RWPE1 (cell line): ENCODE measurements around the gene MAN2A1.
"Not testable (repeated sequence)": the region's sequence is repeated elsewhere in the genome, so short reads cannot be mapped to it uniquely, and the experiment has no call there.

Experiments used
- CTCF ChIA-PET: fragments of 350-600 bp; sonication (Branson Sonifier 250); formaldehyde crosslinking; extraction: SDS; loops from one replicate; lab custom pipeline; 2021; lab: Yijun Ruan, JAX
- POLR2A ChIA-PET: fragments of 400-600 bp; formaldehyde crosslinking; extraction: SDS; loops from one replicate; lab custom pipeline; 2020; ENCODE audit warnings: antibody characterized with exemption; ENCODE audit not compliant: low non-redundant PET; lab: Yijun Ruan, JAX
- DNase-seq: peaks from one replicate; pipeline ENCODE4 v3.0.0; 2012; ENCODE audit warnings: low spot score
- H3K27ac ChIP-seq: fragments of 450-650 bp; 2 replicates; pipeline ENCODE4 v1.5.1; 2017
- TF ChIP-seq, protein P1 (sequence below): fragments of 450-650 bp; conservative IDR thresholded peaks from 2 replicates; pipeline ENCODE4 v1.5.1; 2017; ENCODE audit warnings: low read depth, mild to moderate bottlenecking

The MAN2A1 gene

DNA sequence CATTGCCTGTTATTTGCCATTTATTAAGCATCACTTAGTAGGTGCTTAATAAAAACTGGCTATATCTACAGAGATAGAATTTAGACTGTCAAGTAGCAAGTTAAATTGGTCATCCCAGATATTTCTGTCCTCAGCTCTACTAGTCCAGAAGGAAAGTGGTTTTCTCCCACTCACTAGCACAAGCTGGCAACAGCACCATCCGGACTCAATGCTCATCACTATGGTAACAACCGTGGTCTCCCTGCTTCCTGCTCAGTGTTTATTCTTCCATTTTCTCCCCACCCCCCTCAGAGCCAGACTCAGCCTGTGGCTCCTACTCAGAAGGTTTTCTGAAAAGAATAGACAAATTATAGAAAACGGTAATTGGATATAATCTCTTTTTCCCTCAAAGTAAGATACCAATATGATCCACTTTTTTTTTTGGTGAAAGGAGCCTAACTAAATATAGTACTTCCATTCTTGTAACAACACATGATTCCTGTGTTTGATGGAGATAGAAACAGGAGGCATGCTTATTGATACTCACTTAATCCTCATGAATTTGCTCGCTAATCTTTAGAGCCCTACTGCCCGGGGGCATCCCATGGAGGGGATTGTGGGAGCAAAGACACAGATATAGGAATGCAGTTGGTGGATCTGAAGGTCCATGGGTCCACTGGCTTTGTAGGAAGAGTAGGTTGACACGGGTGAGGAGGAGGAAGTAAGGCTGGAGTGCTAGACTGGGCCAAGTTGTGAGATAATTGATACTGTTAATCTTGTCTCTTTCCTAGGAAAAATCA is 191.4 kb downstream of the MAN2A1 start:
- no peak for DNase-seq
- H3K27ac ChIP-seq, result no peak overlapping the region
- TF ChIP-seq, protein P1, sequence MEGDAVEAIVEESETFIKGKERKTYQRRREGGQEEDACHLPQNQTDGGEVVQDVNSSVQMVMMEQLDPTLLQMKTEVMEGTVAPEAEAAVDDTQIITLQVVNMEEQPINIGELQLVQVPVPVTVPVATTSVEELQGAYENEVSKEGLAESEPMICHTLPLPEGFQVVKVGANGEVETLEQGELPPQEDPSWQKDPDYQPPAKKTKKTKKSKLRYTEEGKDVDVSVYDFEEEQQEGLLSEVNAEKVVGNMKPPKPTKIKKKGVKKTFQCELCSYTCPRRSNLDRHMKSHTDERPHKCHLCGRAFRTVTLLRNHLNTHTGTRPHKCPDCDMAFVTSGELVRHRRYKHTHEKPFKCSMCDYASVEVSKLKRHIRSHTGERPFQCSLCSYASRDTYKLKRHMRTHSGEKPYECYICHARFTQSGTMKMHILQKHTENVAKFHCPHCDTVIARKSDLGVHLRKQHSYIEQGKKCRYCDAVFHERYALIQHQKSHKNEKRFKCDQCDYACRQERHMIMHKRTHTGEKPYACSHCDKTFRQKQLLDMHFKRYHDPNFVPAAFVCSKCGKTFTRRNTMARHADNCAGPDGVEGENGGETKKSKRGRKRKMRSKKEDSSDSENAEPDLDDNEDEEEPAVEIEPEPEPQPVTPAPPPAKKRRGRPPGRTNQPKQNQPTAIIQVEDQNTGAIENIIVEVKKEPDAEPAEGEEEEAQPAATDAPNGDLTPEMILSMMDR, result no peak
- CTCF ChIA-PET, result no interaction called here
- POLR2A ChIA-PET, result no interaction called here

DNA sequence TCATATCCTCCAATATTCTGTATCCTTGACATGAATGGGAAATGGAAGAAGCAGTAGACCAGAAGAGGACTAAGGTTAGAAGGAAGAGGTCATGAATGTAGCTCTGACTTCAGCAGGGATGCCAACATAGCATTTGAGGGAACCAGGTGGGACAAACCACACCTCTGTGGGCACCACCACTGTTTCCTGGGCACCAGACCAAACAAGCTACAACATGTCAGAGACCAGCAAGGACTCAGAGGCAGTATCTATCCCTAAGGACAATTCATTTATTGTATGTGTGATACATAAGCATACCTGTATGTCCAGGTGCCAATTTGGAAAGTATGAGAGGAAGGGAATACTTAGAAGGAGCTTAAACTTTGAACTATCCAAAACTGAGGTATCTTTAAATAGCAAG is 192.8 kb downstream of the MAN2A1 start:
- CTCF ChIA-PET, result interaction anchor here (0.5 kb wide), 1 partner anchor 209 kb away, joined by 5 read pairs; no protein-coding TSS in a partner anchor
- TF ChIP-seq, protein P1, result no peak
- POLR2A ChIA-PET, result no interaction called here
- no peak overlapping the region for H3K27ac ChIP-seq
- DNase-seq, result no peak

DNA sequence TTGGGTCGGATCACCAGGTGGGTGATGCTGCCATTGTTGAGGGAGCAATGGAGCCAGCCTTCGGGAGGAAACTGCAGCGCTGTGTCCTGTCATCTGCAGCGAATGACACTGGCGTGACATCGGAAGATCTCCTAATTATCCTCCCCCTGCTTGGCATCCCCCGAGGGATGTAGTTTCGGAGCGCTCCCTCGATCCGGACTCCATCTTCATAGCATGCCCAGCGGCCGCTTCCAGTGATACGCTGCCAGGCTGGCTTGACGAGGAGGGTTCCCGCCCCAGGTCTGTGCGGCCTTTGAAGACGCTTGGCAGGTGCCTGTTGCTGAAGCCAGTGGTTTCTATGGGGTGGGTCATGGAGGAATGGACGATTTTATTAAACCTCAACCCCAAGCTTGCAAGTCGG is 194.9 kb downstream of the MAN2A1 start:
- DNase-seq, result no peak
- POLR2A ChIA-PET, result no interaction called here
- TF ChIP-seq, protein P1, result no peak
- CTCF ChIA-PET, result no interaction called here
- H3K27ac ChIP-seq, result no peak overlapping the region

DNA sequence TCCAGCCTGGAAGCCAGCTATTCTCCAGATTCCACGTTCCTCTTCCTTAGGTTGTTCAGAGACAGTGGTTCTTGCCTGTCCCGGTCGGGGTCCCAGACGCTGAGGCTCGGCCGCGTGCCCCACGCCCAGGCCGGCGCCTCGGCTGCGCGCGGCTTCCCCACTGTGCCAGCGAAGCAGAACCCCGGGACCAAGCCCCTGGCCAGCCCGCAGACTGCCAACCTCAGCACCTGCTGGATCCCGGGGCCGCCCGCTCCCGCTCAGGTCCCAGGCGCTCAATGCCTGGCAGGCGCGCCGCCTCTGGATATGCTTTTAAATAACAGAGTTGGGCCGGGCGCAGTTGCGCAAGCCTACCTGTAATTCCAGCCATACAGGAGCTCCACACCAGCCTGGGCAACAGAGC is 195.5 kb downstream of the MAN2A1 start:
- CTCF ChIA-PET, result no interaction called here
- POLR2A ChIA-PET, result no interaction called here
- no peak overlapping the region for H3K27ac ChIP-seq
- DNase-seq, result no peak
- TF ChIP-seq, protein P1, result no peak

DNA sequence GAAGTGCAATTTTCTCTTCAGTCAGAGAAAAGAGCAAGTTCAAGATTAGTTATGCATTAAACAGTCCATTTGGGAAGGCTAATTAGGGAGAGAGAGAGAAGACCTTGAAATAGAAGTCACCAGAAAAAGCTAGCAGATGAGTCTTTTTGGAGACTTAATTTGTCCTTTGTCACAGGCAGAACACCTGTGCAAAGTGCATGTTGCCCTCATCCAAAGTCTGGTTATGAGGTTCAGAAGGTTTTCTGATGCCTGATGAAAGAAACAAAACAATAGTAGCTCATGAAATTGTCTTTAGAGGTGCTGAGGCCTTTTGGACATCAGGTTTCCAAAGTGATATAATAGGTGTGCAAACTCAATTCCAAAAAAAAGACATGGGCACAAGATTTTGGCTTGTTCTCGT is 199.3 kb downstream of the MAN2A1 start:
- ChIA-PET CTCF (interaction anchor here (0.6 to 0.8 kb wide), 3 partner anchors 10 to 37 kb away, joined by 3 to 4 read pairs (median 3); no protein-coding TSS in a partner anchor), POLR2A (no interaction called here)
- DNase-seq, result no peak
- TF ChIP-seq, protein P1, result no peak
- no peak overlapping the region for H3K27ac ChIP-seq

DNA sequence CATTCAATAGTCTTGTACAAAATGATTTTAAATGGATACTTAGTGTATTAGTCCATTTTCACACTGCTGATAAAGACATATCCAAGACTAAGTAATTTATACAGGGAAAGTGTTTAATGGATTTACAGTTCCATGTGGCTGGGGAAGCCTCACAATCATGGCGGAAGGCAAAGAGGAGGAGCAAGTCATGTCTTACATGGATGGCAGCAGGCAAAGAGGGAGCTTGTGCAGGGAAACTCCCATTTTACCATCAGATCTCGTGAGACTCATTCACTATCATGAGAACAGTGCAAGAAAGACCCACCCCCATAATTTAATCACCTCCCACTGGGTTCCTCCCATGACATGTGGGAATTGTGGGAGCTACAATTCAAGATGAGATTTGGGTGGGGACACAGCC is 203.5 kb downstream of the MAN2A1 start:
- CTCF ChIA-PET, POLR2A ChIA-PET, DNase-seq, H3K27ac ChIP-seq: not testable (repeated sequence)

DNA sequence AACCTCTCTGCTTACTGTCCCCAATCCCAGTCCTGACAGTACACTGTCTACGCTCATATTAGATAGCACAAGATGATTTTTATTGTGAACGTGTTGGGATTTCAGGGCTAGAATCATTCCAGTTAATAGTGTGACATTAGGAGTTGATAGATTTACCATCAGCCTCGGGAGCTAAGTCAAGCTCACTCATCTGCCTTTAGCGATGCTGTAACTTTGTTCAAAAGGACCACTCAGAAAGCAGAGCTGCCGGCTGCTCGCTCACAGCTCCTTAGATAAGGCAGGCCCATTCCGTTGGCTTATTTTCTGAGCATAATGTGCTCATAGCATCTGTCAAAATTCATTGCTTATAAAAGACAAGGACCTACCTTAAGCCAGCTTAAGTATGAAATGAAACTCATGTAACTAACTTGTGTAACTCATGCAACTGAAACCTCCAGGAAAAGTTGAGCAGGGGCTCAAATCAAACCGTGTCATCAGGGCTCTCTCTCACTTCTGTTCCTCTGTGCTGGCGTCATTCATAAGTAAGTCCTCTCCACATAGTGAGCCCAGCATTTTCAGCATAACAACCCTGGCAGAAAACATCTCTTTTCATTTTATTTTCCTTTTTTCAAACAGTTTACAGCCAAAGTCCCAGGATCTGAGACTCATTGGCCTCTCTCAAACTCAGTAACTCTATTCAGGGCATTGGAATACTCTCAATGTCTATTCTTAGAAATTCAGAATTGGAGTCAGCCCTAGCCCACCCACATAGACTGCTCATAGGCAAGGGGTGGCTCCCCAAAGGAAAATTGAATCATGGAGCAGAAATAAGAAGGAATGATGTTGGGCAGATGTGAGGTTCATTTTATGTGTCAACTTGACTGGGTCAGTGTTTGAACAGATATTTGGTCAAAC is 208.8 kb downstream of the MAN2A1 start:
- no peak overlapping the region for H3K27ac ChIP-seq
- TF ChIP-seq, protein P1, result no peak
- CTCF ChIA-PET, result no interaction called here
- POLR2A ChIA-PET, result no interaction called here
- no peak for DNase-seq
